NCI-H1048 (cell line): ENCODE data around the gene CCL14.
"Not testable (repeated sequence)": the region's sequence is repeated elsewhere in the genome, so short reads cannot be mapped to it uniquely, and the experiment has no call there.

Source experiments
- DNase-seq: peaks from one replicate; lab custom pipeline; 2025; lab: John Stamatoyannopoulos, UW

CCL14 gene

GRCh38 chr17:35942588-35943186, 43.8 kb downstream of the CCL14 start:
- DNase-seq: no peak

- DNase-seq: not testable (repeated sequence)
Observed at GRCh38 chr17:35938492-35938891, 48.0 kb downstream of the CCL14 start.

- no peak for DNase-seq
Observed at GRCh38 chr17:35936063-35936462, 50.5 kb downstream of the CCL14 start.

GRCh38 chr17:35934760-35935159, 51.8 kb downstream of the CCL14 start:
- no peak for DNase-seq
